ENCODE data around the gene LRRC9.

LRRC9 gene

GRCh38 chr14:59959668-59960067, 39.7 kb downstream of the LRRC9 start:
- TF ChIP-seq POLR2A (IDR thresholded peaks at IDR 0.05; ENCODE audit: extremely low read depth, insufficient read length), result no peak
- no peak for TF ChIP-seq MAX (IDR thresholded peaks at IDR 0.05; ENCODE audit: low read depth, low read length)
- no peak for DNase-seq (ENCODE audit: low read depth)
- H3K4me3 ChIP-seq (ENCODE audit: low read depth, low read length), result no peak overlapping the region

DNA sequence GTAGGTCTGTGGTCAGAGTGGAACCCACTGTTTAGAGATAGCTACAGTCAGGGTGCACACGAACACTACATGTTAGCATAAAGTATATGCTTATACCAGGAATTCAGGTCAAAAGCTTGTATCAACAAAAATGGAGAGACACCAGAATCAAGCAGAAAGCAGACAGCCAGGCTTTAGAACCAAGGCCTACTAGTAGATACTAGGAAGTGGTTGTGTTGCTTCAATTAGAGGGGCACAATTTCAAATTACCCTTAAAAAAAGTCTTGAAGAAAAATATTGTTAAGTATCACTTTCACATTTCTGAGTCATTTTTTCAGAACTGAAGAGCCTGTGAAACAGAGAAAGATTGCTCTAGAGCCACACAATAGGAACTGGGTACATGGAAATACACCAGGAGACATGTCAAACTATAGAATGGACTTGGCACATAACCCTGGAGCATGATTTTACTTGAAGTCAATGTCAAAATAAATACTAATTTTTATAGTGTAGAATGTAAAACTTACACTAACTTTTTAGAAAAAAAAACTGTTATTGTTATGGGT, 41.6 kb downstream of the LRRC9 start:
- H3K4me3 ChIP-seq (ENCODE audit: low read depth, low read length), result no peak overlapping the region
- TF ChIP-seq MAX (IDR thresholded peaks at IDR 0.05; ENCODE audit: low read depth, low read length) (no peak), MYC (IDR thresholded peaks at IDR 0.05; ENCODE audit: low read depth, low read length) (no peak), CTCF (IDR thresholded peaks at IDR 0.05; ENCODE audit: low read depth, low read length) (no peak), POLR2A (IDR thresholded peaks at IDR 0.05; ENCODE audit: extremely low read depth, insufficient read length) (no peak)
- DNase-seq (ENCODE audit: low read depth), result no peak

GRCh38 chr14:59964251-59965007, 44.5 kb downstream of the LRRC9 start:
- DNase-seq (ENCODE audit: low read depth), result no peak
- H3K4me3 ChIP-seq (ENCODE audit: low read depth, low read length), result no peak overlapping the region
- TF ChIP-seq POLR2A (IDR thresholded peaks at IDR 0.05; ENCODE audit: extremely low read depth, insufficient read length) (no peak), CTCF (IDR thresholded peaks at IDR 0.05; ENCODE audit: low read depth, low read length) (no peak), MYC (IDR thresholded peaks at IDR 0.05; ENCODE audit: low read depth, low read length) (no peak), MAX (IDR thresholded peaks at IDR 0.05; ENCODE audit: low read depth, low read length) (no peak)

- DNase-seq (ENCODE audit: low read depth), result no peak
- no peak overlapping the region for H3K4me3 ChIP-seq (ENCODE audit: low read depth, low read length)
- TF ChIP-seq MYC (IDR thresholded peaks at IDR 0.05; ENCODE audit: low read depth, low read length), result no peak
Measured at GRCh38 chr14:59969319-59969718, 49.4 kb downstream of the LRRC9 start.

DNA sequence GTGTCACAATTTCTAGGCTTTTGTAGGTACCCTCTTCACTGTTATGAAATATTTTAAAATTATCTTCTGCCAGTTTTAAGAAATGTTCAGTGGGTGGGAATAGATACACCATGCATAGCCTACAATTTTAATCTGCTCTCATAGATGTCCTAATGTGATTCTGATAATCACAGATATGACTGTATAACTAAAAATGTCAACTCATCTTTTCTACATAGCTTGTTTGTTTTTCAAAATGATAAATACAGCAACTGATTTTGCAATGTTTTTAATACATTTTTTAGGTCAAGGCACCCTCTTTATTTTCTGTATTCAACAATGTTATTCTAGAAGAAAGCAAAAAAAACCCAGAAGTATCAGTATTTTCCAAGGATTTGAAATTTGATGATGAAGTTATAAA, 61.6 kb downstream of the LRRC9 start:
- H3K4me3 ChIP-seq (ENCODE audit: low read depth, low read length), result no peak overlapping the region
- no peak for DNase-seq (ENCODE audit: low read depth)
- TF ChIP-seq MYC (IDR thresholded peaks at IDR 0.05; ENCODE audit: low read depth, low read length) (no peak), CTCF (IDR thresholded peaks at IDR 0.05; ENCODE audit: low read depth, low read length) (no peak), POLR2A (IDR thresholded peaks at IDR 0.05; ENCODE audit: extremely low read depth, insufficient read length) (no peak), MAX (IDR thresholded peaks at IDR 0.05; ENCODE audit: low read depth, low read length) (no peak)

GRCh38 chr14:59983048-59983447, 63.1 kb downstream of the LRRC9 start:
- TF ChIP-seq CTCF (IDR thresholded peaks at IDR 0.05; ENCODE audit: low read depth, low read length) (no peak), POLR2A (IDR thresholded peaks at IDR 0.05; ENCODE audit: extremely low read depth, insufficient read length) (no peak), MAX (IDR thresholded peaks at IDR 0.05; ENCODE audit: low read depth, low read length) (no peak), MYC (IDR thresholded peaks at IDR 0.05; ENCODE audit: low read depth, low read length) (no peak)
- H3K4me3 ChIP-seq (ENCODE audit: low read depth, low read length), result no peak overlapping the region

More at GRCh38 chr14:59983048-59983447, 63.1 kb downstream of the LRRC9 start:
- DNase-seq (ENCODE audit: low read depth), result no peak

Measured in NB4 (cell line).